Measurements from ENCODE around the gene SLC6A17.

Gene SLC6A17

DNA sequence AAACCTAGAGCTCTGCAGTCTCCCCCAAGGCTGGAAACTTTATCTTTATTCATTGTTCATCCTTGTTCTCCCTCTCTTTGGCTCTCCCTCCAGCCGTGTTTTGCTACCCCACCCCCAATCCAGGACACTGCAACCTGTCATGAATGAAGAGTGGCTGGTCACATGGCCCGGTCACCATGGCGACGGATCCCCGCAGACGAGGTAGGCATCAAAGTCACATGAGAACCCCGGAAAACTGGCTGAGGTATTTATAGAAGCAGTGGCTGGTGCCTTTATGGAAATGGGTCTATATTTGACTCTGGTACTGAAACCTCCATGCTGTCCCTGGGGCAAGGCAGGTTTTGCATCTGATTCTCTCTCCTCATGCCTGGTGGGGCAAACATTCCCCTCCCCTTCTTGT lies 13.4 kb upstream of the SLC6A17 start:
- DNase-seq, result no peak

DNA sequence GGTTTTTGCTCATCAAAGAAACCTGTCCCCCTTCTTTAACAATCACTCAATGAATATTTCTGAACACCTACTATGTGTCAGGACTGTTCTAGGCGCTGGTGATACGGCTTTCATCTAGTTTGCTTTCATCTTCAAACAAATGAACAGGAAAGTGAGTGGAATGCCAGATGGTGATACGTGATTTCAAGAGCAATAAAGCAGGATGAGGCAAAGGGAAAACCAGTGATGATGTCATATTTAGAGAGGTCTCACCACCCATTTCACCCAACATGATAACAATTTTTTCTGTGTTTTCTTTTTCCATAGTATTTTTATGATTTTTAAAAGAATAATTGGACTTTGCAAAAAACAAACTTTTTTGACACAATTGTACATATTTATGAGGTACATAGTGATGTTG lies 11.3 kb upstream of the SLC6A17 start:
- DNase-seq, result no peak

DNA sequence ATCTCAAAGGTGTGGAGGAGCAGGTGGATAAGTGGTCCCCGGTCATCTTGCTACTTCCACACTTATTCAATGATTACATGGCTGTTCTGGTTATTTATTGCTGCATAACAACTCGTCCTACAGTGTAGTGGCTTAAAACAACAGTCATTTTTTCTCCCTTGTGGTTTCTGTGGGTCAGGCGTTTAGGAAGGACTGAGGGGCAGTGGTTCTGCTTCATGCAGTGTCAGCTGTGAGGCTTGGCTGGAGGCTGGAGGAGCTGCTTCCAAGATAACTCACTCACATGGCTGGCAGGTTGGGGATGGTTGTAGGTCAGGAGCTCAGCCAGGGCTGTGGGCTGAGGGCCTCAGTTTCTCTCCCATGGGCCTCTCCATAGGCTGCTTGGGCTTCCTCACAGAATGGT lies 5.9 kb upstream of the SLC6A17 start:
- no peak for DNase-seq

DNA sequence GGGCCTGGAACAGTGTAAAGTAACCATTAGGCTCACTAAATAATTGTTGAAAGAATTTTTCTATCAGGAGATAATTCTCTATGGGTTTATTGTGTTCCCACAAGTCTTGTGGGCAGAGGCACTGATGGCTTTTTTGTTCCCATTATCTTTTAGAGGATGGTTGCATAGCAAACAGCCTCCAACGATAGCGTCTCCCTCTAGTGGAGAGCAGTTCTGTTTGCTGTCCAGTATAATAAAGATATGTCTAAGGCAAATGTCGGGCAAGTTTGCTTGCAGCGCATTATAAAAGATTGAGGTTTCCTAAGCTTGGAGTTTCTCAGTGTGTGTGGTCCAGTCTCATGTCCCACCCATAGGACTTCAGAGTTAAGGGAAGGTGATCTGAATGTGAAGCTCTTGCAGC lies 1.3 kb upstream of the SLC6A17 start:
- DNase-seq, result peak; percentile 9

DNA sequence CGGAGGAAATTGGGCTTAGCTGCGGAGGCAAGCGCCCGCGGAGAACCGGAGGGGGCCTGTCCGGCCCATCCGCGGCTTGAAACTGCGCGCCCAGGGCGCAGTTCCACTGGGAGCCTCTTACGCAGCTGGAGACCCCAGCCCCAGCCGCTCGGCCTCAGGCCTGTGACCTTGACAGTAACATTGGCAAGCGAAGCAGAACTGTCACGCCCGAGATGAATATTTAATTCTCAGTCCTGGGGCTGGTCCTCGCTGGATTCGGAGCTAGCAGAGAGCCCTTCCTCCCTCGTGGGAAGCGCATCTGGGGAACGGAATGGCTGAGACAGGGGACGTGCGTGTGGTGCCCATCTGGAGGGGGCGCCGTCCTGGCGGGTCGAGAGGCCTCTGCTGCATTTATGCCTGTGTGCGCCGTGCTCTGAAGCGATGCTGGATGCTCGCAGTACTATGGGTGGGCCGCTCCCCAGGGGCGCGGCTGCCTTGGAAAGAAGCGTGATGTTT lies 928 bp downstream of the SLC6A17 start:
- DNase-seq, result no peak

DNA sequence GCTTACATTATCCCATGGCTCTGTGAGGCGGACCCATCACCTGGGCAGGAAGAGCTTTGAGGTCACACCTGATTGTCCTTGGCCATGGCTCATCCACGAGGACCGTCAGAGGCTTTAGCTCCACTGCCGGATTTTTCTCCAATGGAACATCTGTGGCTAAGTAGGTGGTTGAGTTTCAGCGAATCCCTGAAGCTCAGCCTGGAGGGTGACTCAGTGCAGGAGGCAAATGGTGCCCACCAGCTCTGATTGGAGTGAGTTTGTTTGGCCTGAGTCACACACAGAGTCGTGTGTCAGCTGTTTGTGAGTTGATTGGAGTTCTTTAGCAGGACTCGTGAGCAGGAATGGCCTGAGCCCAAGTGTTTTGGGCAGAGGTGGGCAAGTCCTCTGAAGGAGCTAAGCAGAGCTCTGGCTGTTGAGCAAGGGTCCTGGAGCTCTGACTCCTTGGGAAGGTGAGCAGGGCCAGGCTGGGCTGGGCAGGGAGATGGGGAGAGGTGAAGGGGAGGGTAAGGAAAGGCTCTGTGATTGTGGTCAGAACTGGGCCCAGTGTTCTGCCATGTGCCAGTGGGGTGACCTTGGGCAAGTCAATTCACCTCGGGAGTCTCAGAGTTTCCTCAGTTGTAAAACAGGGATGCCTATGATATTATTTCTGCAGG lies 2.0 kb downstream of the SLC6A17 start:
- peak; percentile 45 for DNase-seq

DNA sequence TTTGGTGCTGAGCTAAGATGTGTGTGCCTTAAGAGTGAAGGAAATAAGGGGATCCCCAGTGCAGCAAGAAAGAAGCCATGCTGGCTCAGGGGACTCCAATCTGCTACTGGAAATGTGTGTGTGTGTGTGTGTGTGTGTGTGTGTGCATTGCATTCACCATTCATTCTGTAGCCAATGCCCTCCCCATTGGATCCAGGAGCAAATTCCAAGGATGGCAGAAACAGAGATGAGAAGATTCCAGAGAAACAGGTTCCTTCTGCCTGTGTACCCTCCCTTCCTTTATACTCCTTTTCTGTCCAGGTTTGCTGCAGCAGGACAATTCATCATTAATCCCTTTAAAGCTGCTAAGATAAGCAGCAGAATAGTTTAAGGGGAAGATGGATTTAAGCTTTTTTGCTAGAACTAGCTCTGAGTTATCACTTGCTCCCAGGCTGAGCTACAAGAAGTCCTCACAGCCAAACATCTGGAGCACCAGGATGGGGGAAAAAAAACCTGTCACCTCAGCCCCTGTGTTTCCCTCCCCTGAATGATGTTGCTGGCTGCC lies 3.2 kb downstream of the SLC6A17 start:
- DNase-seq, result no peak

DNA sequence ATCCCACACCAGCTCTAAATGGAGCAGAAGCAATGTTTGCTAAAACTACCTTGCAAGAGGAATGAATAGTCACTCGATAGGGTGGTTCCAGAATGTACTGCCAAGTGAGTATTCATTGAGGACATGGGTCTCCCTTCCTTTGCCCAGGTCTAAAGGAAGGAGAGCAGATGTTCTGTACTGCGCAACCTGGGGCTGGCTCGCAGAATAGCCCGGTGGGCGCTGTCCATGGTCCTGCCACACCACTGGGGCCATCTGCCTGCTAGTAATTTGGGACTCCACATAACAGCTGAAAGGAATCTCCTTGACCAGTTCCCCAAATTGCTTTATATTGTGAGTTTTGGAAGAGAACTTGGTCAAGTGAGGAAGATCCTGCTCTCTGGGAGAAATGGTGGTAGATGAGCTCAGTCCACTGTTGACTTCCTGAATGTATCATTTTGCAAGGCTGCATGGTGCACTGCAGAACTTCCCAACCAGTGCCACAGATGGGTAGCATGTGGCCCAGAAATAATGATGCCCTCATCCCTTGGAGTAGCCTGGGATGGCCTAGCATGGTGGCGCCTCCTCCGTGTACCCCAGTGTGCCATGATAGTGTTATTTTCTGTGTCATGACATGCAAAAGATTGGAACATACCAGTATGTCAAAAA lies 5.7 kb downstream of the SLC6A17 start:
- peak; percentile 26 for DNase-seq

DNA sequence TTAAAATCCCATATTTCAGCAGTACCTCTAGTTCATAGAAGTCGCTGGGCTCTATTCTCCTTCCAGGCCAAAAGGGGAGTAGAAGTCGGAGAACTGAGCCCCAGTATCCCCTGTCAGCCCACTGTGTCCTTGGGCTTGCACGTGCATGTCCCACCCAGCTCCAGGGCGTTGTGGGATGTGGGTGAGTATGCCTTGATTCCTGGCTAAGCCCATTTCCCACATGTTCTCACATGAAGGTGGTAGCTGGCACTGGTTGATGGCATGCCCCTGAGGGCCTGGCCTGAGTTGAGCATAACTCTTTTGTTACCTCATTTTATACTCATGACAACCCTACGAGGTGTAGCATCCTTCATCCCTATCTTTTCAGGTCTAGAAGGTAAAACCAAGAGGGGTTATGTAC lies 8.0 kb downstream of the SLC6A17 start:
- no peak for DNase-seq

DNA sequence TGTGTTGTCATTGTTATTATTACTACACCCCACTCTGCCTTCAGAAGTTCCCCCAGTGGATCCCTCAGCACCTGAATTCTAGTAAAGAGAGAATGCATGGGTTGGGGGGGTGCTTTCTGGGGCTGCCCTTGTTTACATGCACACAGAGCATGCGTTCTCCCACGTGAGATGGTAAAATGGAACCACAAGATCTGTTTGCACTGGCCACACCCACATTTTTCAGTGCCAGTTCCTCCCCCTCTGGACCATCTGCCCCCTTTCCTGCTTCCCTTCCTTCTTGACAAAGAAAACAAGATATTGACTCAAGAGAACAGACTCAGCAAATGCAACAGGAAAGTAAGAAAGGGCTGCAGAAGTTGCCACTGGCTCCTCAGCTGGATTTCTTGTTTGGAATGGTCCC lies 8.9 kb downstream of the SLC6A17 start:
- no peak for DNase-seq

DNA sequence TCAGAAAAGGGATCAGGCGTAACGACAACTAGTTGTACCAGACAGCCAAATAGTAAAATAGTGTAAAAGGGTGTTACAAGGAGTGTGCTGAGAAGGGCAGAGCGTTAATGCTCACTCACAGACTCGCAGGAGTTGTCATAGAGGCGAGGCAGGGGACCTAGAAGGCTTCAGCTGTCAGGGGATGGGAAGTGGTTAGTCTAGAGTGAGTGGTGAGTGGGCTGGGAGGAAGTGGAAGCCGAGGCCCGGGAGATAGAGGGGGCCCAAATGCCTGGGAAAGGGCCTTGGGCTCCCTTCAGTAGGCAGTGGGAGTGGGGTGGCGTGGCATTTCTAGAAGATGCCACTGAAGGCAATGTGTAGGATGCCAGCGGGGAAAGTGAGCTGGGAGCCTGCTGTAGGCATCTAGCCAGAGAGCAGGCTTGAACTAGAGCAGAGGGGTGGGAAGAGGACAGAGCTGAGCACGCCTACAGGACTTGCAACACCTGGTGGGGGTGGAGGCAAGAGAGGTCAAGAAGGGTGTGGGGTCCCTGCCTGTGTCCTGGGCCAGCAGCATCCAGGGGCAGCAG lies 10.3 kb downstream of the SLC6A17 start:
- no peak for DNase-seq

DNA sequence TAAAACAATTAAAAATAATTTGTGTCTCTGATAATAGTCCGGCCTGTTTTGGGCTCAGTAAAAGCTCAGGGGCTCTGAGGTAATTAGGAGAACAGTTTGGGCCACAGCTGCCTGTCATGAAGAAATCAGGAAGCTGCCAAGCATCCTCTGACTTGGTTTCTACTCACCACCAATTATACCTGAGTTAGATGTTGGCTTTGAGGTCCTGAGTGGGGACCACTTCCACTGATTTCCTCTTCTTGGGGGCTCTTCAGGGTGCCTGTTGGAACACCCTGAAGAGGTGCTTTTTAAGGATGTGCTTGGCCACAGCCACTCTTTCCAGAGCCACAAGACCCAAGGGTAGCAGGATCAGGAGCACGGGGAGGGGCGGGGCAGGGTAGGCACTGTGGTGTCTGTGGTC lies 10.9 kb downstream of the SLC6A17 start:
- DNase-seq, result no peak

DNA sequence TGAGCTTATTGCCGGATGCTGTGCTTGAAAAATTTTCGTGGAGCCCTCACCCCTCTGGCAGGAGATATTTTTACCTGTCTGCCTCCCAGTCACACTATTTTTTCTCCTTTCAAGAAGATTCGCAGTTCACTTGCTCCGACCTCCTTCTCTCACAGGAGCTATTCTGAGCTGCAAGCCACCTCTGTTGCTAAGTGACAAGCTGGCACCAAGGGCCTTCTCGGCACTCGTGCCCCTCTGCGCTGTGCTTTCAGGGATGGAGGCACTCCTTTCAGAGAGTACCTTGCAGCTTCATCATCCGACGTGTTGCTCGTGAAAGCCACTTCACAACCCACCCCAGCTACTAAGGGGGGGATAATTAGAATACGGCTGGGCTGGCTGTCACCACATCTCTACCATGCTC lies 11.6 kb downstream of the SLC6A17 start:
- DNase-seq, result no peak

DNA sequence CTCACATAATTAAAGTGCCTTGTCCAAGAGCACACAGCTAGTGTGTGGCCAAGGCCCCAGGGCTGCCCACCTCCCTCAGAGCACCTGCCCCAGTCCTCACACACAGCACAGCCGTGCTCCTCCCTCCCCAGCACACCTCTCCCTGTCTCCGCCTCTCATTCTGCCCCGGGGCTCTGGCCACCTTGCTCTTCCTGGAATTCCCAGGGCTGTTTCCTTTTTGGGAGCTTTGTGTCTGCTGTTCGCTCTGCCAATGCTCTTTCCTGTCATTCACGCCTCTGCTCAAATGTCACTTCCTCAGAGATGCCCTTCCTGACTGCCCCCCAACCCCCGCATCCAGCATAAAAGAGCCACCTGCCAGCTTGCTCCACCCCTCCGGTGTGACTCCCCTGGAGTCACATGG lies 13.3 kb downstream of the SLC6A17 start:
- no peak for DNase-seq

DNA sequence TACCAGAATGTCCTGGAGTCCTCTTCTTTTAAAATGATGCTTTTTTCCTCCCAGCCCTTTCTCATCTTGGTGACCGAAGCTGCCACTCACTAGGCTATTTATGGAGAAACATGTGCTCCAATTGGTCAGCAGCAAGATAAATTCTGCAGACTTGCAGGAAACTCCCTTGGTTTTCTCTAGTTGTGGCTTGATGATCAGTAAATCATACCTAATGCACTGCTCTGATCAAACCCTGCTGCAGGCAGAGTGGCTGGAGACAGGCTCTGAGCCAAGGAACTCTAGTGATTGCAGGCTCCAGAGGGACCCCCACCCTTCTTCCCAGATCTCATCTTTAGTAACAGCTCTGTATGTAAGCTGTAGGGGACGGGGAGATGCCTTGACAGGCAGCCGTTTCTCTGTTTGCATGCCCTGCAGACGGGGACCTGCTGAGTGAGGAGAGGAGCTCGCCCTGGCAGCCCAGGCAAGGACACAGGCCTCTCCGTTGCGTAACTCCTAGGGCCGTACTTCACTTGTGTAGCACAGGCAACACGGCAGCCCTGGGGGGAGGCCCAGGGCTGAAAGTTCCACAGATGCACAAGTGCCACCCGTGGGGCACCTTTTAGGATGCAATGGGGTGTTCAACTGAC lies 14.5 kb downstream of the SLC6A17 start:
- DNase-seq, result no peak

DNA sequence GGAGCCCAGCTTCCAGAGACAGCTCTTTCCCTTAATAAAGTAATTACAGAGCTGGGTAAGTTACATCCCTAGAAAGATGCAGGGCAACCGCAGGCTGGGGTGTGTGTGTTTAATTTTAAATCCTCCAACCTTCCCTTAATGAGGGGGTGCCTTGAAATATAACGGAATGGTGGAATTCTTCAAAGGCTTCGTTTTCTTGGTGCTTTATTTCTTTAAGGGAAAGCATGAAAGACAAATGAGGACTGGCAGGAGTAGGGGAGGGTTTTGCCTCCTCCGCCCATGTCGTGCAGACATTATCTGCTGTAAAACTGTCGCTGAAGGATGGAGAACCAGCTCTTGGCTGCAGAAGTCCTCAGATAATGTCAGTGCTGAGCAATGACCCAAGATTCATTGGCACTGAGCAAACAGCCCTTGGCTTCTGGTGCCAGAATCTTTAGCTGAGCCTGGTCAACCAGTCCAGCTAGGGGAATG lies 15.5 kb downstream of the SLC6A17 start:
- no peak for DNase-seq

DNA sequence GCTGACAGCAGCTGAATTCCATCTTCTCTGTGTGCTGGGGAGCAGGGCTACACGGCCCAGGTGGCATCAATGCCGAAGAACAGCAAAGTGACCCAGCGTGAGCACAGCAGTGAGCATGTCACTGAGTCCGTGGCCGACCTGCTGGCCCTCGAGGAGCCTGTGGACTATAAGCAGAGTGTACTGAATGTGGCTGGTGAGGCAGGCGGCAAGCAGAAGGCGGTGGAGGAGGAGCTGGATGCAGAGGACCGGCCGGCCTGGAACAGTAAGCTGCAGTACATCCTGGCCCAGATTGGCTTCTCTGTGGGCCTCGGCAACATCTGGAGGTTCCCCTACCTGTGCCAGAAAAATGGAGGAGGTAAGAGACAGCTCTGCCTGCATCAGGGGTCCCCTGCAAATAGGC lies 16.6 kb downstream of the SLC6A17 start:
- DNase-seq, result no peak

DNA sequence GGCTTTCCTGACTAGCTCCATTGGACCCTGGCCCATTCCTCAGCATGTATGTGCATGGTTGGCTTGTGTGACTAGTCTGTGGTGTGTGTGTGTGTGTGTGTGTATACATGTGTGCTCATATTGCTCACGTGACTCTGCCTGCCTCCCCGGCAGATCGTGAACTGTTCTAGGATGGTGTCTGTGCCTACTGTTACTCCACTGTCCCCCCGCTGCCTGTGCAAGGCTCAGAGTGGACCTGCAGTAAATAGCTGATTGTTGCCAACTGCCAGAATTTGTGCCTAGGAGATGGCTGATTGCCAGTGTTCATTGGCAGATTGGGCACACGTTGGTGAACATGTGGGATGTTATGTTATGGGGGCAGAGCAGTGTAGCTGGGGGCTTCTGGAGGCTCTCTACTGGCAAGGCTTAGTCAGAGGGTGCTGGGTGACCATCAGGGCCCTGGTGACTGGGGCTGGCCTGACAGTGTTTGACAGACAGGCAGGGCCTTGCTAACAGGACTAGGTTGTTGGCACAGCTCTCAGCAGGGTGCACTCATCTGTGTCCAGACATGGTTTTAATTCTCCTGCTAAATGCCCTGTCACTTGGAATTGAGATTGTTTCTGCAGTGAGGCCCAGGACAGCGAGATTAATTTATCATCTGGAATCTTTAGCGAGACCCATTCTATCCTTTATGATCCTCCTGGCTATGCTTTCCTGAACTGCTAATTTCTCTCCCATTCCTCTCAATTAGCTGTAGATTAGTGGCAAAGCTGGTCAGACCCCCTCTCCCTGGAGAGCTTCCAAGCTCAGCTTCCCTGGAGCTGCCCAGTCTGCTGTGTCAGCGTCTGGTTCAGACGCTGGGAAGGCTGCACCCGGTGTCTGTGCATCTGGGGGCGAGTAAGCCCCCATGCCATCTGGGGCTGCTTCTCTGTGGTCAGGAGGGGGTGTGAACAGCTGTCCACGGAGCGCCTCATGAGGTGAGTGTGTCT lies 20.8 kb downstream of the SLC6A17 start:
- no peak for DNase-seq

DNA sequence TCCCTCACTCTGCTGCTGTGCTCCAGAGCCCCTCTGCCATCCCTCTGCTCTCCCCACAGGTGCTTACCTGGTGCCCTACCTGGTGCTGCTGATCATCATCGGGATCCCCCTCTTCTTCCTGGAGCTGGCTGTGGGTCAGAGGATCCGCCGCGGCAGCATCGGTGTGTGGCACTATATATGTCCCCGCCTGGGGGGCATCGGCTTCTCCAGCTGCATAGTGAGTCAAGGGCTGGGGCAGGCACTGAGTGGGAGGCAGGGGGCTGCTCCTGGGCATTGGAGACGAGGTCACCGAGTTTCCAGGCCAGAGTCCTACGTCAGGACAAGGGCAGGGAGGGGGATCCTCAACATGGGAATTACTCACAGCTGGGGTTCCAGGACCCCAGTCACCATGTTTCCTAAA lies 21.7 kb downstream of the SLC6A17 start:
- DNase-seq, result no peak

DNA sequence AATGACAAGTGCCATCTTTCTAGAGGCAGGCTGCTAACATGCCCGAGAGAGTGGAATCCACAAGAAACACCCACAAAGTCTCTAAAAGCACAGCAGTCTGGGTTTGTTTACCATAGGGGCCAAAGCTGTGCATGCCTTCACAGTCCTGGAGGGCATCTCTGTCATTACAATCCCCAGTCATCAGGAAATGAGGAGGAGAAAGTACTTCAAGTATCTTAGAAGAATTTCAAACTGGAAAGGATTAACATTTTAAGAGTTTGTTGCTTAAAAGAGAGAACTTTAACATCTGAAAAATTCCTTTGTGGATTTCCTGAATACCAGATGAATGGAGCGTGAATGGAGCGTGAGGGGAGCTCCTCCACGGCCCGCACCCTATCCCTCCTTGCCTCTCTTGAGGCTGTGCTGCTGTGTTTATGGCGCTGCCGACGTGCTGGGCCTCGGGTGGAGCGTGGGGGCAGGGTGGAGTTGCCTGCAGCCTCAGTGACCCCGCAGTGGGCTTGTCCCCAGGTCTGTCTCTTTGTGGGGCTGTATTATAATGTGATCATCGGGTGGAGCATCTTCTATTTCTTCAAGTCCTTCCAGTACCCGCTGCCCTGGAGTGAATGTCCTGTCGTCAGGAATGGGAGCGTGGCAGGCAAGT lies 23.3 kb downstream of the SLC6A17 start:
- no peak for DNase-seq

DNA sequence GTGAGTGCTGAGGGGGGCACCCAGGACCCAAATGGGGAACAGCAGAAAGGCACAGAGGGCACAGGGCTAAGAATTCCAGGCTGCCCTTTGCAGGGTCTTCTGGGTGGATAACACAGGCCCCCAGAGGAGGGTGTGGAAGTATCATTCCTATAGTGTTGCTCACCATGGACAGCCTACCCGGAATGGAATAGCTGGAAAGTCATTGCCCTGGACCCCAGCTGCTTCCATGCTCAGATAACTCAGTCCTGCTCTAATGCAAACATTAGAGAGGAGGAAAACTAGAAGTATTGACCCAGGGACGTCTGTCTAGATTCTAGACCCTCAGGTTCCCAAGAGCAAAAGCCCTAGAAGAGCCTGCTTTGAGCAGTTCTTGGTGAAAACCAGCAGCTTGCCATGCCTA lies 24.7 kb downstream of the SLC6A17 start:
- DNase-seq, result no peak
